ENCODE measurements around the gene HCK.
A peak's percentile ranks its signal among the peaks of the same experiment; 100 is the strongest.

Gene HCK

DNA sequence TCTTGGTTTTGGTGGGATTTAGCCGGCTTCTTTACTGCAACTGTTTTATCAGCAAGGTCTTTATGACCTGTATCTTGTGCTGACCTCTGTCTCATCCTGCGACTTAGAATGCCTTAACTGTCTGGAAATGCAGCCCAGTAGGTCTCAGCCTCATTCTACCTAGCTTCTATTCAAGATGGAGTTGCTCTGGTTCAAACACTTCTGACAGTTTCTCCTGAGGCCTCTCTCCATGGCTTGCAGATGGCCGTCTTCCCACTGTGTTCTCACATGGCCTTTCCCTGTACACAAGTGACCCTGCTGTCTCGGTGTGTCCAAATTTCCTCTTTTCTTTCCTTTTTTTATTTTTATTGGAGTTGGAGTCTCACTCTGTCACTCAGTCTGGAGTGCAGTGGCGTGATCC, 46.0 kb upstream of the HCK start:
- Histone ChIP-seq H3K27me3 (ENCODE audit: insufficient read depth, low read length, poor library complexity) (no peaks in the 10 kb centered on the region), H3K36me3 (ENCODE audit: insufficient read depth, low read length) (no peaks in the 10 kb centered on the region), H4K20me1 (ENCODE audit: insufficient read depth, low read length) (no peaks in the 10 kb centered on the region; the same call in 1 of the 2 replicates), H2AFZ (ENCODE audit: low read depth, low read length) (no peak overlapping the region), H3K9ac (ENCODE audit: low read depth, low read length) (no peak overlapping the region), H3K9me3 (ENCODE audit: insufficient read depth, low read length, severe bottlenecking) (no peaks in the 10 kb centered on the region), H3K4me2 (ENCODE audit: insufficient read depth, low read length) (no peak overlapping the region), H3K4me3 (ENCODE audit: low read depth in 1 of 2, low read length in 2 of 2) (no peak overlapping the region), H3K79me2 (ENCODE audit: insufficient read depth, low read length) (no peaks in the 10 kb centered on the region), H3K27ac (ENCODE audit: low read length) (no peak overlapping the region), H3K4me1 (ENCODE audit: insufficient read depth, low read length) (no peaks in the 10 kb centered on the region)
- TF ChIP-seq, protein P1, sequence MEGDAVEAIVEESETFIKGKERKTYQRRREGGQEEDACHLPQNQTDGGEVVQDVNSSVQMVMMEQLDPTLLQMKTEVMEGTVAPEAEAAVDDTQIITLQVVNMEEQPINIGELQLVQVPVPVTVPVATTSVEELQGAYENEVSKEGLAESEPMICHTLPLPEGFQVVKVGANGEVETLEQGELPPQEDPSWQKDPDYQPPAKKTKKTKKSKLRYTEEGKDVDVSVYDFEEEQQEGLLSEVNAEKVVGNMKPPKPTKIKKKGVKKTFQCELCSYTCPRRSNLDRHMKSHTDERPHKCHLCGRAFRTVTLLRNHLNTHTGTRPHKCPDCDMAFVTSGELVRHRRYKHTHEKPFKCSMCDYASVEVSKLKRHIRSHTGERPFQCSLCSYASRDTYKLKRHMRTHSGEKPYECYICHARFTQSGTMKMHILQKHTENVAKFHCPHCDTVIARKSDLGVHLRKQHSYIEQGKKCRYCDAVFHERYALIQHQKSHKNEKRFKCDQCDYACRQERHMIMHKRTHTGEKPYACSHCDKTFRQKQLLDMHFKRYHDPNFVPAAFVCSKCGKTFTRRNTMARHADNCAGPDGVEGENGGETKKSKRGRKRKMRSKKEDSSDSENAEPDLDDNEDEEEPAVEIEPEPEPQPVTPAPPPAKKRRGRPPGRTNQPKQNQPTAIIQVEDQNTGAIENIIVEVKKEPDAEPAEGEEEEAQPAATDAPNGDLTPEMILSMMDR (IDR thresholded peaks at IDR 0.05; ENCODE audit: borderline replicate concordance, extremely low read depth, low read length, poor library complexity, severe bottlenecking), result no peak
- TF ChIP-seq EZH2 (IDR thresholded peaks at IDR 0.05; ENCODE audit: borderline replicate concordance, low read depth, low read length, severe bottlenecking), result no peak
- ATAC-seq (ENCODE audit: insufficient read depth, low read depth) (no peak), DNase-seq (no peak)

DNA sequence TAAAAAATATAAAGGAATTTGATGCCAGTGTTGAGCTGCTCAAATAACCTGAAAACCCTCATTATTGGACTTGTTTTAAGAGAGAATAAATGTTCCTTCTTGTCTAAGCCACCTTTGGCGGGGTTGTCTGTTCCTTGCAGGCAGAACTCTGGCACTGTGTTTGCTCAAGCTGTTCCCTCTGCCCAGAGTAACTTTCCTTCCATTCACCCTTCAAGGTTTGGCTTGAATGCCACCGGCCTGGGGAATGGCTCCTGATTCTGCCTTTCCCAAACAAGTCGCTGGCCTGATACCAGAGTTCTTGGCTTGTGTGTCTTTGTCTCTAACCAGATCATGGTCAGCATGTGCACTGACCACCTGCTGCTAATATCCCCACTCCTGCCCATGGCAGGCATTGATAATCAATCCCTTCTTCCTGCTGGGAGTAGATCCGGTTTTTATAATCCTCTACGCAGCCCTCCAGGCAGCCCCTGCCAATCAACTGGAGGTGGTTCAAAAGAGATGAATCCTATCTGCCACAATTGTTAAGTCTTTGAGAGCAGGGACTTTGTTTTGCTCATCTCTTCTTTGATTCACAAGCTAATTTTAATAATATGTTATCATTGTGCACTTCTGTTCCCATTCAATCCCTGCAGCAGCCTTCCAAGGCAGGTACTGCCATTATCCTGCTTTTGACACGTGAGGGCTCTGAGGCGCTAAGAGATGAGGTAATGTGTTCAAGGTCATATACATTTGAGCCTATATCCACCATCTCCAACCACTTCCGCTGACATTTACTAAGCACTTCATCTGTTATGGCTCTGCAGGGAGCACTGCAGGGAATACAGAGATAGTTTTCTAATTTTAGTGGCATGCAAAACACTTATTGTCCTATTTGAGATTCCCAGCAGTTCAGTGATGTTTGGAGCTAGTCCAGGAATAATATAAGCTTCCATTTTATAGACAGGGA, 44.9 kb upstream of the HCK start:
- H3K4me1 ChIP-seq (ENCODE audit: insufficient read depth, low read length), result no peaks in the 10 kb centered on the region
- DNase-seq (no peak), ATAC-seq (ENCODE audit: insufficient read depth, low read depth) (no peak)
- no peaks in the 10 kb centered on the region for H3K79me2 ChIP-seq (ENCODE audit: insufficient read depth, low read length)
- H3K9me3 ChIP-seq (ENCODE audit: insufficient read depth, low read length, severe bottlenecking), result no peaks in the 10 kb centered on the region
- H2AFZ ChIP-seq (ENCODE audit: low read depth, low read length), result no peak overlapping the region
- no peak overlapping the region for H3K27ac ChIP-seq (ENCODE audit: low read length)
- no peak overlapping the region for H3K4me2 ChIP-seq (ENCODE audit: insufficient read depth, low read length)
- H3K36me3 ChIP-seq (ENCODE audit: insufficient read depth, low read length), result no peaks in the 10 kb centered on the region
- peaks cover 2% of the 10 kb centered on the region; the same call in 1 of the 2 replicates for H4K20me1 ChIP-seq (ENCODE audit: insufficient read depth, low read length)
- H3K9ac ChIP-seq (ENCODE audit: low read depth, low read length), result no peak overlapping the region
- TF ChIP-seq EZH2 (IDR thresholded peaks at IDR 0.05; ENCODE audit: borderline replicate concordance, low read depth, low read length, severe bottlenecking), result no peak
- TF ChIP-seq, protein P1 (IDR thresholded peaks at IDR 0.05; ENCODE audit: borderline replicate concordance, extremely low read depth, low read length, poor library complexity, severe bottlenecking), result no peak
- H3K27me3 ChIP-seq (ENCODE audit: insufficient read depth, low read length, poor library complexity), result peaks cover 4% of the 10 kb centered on the region
- no peak overlapping the region for H3K4me3 ChIP-seq (ENCODE audit: low read depth in 1 of 2, low read length in 2 of 2)

DNA sequence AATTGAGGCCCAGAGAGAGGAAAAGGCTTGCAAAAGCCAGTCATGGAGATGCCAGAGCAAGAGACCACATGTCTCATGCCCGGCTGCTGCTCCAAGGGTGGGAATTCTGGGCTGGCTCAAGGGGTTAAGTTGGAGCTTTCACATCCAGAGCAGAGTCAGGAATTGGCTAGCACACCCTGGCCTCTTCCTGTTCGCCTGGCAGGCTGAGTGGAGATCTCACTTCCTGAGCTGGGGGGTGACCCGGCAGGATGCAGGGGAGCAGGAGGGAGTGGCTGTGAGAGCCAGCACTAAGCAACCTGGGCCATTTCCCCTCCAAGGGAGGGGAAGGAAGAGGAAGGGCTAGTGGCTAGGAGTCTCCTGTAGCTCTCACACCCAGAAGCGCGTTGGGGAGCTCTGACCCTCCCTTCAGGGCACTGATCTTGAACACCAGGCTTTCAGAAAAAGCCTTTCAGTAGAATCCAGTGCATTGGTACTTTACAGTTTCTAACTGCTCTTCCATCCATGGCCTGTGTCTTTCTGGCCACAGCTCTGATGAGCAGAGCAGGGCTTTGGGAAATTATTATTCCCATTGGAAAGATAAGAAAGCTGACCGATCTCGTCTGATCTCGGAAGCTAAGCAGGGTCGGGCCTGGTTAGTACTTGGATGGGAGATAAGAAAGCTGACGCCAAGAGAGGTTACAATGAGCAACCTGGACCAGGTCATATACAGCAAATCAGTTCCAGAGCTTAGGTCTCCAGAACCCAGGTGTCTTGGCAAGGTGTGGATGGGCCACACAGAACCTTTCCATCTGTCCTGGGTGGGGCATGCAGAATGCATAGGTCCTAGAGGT, 44.0 kb upstream of the HCK start:
- Histone ChIP-seq H3K4me2 (ENCODE audit: insufficient read depth, low read length) (no peak overlapping the region), H3K79me2 (ENCODE audit: insufficient read depth, low read length) (no peaks in the 10 kb centered on the region), H2AFZ (ENCODE audit: low read depth, low read length) (no peak overlapping the region), H3K9ac (ENCODE audit: low read depth, low read length) (no peak overlapping the region), H4K20me1 (ENCODE audit: insufficient read depth, low read length) (peaks cover 2% of the 10 kb centered on the region; the same call in 1 of the 2 replicates), H3K4me1 (ENCODE audit: insufficient read depth, low read length) (no peaks in the 10 kb centered on the region), H3K4me3 (ENCODE audit: low read depth in 1 of 2, low read length in 2 of 2) (no peak overlapping the region), H3K36me3 (ENCODE audit: insufficient read depth, low read length) (no peaks in the 10 kb centered on the region), H3K9me3 (ENCODE audit: insufficient read depth, low read length, severe bottlenecking) (no peaks in the 10 kb centered on the region), H3K27me3 (ENCODE audit: insufficient read depth, low read length, poor library complexity) (peaks cover 4% of the 10 kb centered on the region), H3K27ac (ENCODE audit: low read length) (no peak overlapping the region)
- TF ChIP-seq, protein P1 (IDR thresholded peaks at IDR 0.05; ENCODE audit: borderline replicate concordance, extremely low read depth, low read length, poor library complexity, severe bottlenecking), result no peak
- no peak for TF ChIP-seq EZH2 (IDR thresholded peaks at IDR 0.05; ENCODE audit: borderline replicate concordance, low read depth, low read length, severe bottlenecking)
- DNase-seq (no peak), ATAC-seq (ENCODE audit: insufficient read depth, low read depth) (0 out of 3 replicates have a peak, but pooled peaks have one; percentile 39)
